HEK293T (cell line): Measurements from ENCODE around the gene CPT1C.

Experiments
- FOXA1 ChIP-seq: fragments of 450-650 bp; IDR thresholded peaks from 2 replicates; pipeline ENCODE4 v1.6.1; 2016; ENCODE audit warnings: mild to moderate bottlenecking
- NFRKB ChIP-seq: fragments of 450-650 bp; IDR thresholded peaks from 2 replicates; pipeline ENCODE4 v1.6.1; 2016; ENCODE audit warnings: mild to moderate bottlenecking, moderate library complexity
- TF ChIP-seq, protein P1 (sequence below): fragments of 450-650 bp; IDR thresholded peaks from 2 replicates; pipeline ENCODE4 v1.6.1; 2016

DNA sequence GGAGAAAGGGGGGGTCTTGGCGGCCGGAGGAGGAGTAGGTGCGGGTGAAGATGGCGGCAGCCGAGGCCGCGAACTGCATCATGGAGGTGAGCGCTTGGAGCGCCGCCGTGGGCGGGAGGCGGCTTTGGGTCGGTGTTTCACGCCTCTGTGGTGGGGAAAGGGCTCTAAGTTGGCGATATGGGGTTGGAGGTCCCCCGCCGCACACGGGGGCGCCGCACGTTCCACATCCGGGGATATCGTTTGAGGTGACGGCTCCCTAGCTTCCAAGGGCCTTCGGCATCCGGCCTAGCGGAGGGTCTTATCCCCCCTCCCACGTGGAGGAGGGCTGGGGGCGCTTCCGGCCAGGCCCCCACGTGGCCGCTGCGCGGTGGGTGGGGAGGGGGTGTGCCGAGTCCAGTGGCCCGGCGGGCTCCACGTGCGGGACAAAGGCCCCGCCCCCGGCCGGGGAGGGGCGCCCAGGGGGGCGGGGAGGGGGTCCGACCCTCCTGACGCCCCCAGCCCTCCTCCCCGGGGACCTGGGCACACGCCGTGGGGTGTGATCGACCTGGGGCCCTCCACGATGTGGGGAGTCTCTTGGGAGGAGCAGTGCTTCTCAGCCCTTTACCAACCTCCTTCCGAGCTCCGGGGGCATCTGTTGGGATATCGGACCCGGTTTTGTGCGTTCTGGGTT is 13.6 kb upstream of the CPT1C start, which contains the start of gene PRMT1:
- TF ChIP-seq NFRKB (no peak), FOXA1 (no peak)
- TF ChIP-seq, protein P1, sequence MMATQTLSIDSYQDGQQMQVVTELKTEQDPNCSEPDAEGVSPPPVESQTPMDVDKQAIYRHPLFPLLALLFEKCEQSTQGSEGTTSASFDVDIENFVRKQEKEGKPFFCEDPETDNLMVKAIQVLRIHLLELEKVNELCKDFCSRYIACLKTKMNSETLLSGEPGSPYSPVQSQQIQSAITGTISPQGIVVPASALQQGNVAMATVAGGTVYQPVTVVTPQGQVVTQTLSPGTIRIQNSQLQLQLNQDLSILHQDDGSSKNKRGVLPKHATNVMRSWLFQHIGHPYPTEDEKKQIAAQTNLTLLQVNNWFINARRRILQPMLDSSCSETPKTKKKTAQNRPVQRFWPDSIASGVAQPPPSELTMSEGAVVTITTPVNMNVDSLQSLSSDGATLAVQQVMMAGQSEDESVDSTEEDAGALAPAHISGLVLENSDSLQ, result no peak
